ENCODE measurements around the gene ERBB4.

ERBB4 gene

DNA sequence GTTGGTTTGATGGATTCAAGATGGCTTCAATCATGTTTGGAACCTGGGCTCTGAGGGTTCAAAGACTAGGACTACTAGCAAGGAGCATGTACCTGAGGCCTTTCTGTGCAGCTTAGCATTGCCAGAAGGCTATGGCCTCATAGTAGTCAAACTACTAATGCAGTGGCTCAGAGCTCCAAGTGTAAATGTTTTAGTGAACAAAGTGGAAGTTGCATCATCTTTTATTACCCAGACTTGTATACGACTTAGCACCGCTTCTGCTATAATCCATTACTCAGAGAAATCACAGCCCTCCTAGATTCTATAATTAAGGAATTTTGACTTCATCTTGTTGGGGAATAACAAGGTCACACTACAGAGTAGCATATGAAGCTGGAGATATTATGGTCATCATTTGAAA is 210.5 kb downstream of the ERBB4 start:
- TF ChIP-seq, protein P1, sequence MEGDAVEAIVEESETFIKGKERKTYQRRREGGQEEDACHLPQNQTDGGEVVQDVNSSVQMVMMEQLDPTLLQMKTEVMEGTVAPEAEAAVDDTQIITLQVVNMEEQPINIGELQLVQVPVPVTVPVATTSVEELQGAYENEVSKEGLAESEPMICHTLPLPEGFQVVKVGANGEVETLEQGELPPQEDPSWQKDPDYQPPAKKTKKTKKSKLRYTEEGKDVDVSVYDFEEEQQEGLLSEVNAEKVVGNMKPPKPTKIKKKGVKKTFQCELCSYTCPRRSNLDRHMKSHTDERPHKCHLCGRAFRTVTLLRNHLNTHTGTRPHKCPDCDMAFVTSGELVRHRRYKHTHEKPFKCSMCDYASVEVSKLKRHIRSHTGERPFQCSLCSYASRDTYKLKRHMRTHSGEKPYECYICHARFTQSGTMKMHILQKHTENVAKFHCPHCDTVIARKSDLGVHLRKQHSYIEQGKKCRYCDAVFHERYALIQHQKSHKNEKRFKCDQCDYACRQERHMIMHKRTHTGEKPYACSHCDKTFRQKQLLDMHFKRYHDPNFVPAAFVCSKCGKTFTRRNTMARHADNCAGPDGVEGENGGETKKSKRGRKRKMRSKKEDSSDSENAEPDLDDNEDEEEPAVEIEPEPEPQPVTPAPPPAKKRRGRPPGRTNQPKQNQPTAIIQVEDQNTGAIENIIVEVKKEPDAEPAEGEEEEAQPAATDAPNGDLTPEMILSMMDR (IDR thresholded peaks at IDR 0.05; ENCODE audit: low read depth, low read length) = no peak
- DNase-seq (ENCODE audit: extremely low read depth, low read depth) = no peak

DNA sequence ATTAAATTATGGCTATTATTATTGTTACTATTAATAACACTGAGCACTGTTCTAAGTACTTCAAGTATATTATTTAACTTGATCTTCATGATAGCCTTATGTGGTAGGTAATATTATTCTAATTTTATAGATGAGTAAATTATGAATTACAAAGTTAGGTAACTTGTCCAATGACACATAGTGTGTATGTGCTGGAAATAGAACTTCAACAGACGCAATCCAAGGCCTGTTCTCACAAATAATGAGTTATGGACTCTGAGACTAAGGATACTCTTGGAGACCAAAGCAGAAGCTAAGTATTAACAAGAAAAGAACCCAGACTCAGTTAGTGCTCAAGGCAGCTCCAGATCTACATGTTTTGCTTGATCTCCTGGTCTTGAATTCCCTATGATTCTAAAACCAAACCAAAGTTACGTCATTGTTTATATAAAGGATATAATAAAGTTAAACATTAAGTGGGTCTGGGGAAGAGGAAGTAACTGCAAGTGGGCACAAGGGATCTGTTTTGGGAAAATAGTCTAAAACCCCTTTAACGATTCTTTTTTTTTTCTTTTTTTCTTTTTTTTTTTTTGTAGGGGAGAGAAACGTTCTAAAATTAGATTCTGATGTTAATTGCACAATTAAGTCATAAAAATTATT is 211.3 kb downstream of the ERBB4 start:
- DNase-seq (ENCODE audit: extremely low read depth, low read depth) = no peak
- TF ChIP-seq, protein P1 (IDR thresholded peaks at IDR 0.05; ENCODE audit: low read depth, low read length) = no peak

DNA sequence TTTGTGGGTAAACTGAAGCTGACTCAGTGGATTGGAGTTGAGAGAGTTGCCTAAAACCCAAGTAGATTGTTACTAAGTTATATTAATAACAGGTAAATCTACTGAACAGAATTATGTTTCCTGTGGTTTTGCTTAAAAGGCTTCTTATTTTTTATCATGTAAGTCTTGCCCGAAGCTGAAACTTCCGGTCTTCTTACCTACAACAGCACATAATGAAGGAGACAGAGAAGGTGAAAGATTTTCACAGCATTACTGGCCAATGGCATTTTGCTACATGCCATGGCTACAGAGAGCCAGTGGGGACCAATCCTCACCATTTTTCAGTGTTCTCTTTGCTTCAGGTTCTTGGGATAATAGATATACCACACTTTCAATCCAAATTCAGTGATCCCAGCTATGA is 220.0 kb downstream of the ERBB4 start:
- TF ChIP-seq, protein P1 (IDR thresholded peaks at IDR 0.05; ENCODE audit: low read depth, low read length) = no peak
- DNase-seq (ENCODE audit: extremely low read depth, low read depth) = no peak

DNA sequence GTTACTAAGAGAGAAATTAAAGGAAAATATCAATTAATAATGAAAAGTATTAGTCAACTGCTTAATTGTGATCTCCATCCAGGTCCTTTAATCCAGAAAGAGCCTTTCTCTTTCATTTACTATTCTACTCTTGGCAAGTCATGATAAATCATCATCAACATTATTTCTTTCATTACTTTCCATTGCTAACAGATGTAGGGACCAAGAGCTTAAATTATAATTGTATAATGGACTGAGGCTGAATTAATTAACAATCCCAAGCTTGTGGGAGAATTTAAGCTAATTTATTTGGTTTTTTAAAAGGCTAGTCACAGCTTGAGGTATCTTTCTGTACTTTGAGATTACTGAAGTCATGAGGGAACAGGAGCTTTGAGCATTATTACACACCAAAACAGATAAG is 223.9 kb downstream of the ERBB4 start:
- TF ChIP-seq, protein P1 (IDR thresholded peaks at IDR 0.05; ENCODE audit: low read depth, low read length) = no peak
- DNase-seq (ENCODE audit: extremely low read depth, low read depth) = no peak

DNA sequence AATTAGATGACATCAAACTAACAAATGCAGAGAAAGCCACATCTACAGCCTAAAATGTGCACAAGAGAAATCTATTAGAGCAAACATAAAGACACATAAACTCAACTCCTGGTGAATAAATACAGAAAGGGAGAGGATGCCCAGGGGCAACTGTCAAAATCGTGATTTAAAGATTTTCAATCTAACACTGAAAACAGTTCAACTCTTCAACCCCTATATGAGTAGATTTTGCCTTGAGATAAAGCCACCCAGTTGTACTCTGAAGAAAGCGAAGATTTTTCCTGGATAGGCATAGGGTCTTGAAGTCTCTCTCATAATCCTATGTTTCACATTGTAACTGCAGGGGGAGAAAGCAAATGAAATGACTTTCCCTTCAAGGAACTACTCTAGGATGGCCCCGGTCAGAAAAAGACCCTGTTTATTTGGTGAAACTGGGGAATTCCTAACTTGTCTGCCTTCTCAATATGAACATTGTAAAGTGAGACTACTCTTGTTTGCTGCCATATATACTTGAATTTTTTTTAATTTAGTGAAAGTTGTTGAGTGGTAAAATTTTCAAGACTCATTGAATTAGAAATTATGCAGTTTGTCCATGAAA is 226.7 kb downstream of the ERBB4 start:
- DNase-seq (ENCODE audit: extremely low read depth, low read depth) = no peak
- TF ChIP-seq, protein P1 (IDR thresholded peaks at IDR 0.05; ENCODE audit: low read depth, low read length) = no peak

DNA sequence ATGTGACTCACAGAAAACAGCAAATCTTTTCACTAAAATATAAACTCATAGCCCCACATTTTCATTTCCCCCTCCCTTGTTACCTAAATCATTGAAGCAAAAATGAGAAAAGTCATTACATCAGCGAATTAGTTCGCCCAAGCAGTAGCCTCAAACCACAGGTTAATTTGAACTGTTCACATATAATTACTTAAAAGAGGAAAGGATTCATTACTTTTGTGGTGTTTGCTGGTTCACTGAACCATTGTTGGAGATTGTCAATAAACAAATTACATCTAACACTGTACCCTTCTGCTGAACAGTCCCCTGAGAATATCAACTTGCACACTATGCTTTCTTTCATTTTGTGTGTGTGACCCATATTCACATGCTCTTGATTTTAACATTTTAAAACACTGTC is 238.7 kb downstream of the ERBB4 start:
- no peak for DNase-seq (ENCODE audit: extremely low read depth, low read depth)
- TF ChIP-seq, protein P1 (IDR thresholded peaks at IDR 0.05; ENCODE audit: low read depth, low read length) = no peak

DNA sequence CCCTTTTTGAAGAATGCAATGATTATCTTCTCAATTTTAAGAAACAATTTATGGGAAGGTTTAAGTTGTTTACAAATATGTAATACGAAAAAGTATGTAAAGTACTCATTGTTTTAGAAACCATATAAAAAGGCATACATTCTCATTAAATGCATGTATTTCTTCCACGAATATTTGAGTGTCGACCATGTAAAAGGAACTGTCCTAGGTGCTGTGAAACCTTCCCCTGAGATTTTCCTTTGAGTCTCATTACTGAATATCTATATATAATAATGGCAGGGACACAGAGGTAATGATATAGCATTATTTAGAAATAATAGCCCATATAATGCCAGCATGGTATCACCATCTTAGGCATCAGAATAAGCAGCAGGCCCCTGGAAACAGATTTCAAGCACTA is 239.3 kb downstream of the ERBB4 start:
- DNase-seq (ENCODE audit: extremely low read depth, low read depth) = no peak
- TF ChIP-seq, protein P1 (IDR thresholded peaks at IDR 0.05; ENCODE audit: low read depth, low read length) = no peak

All from AG09319 (cell line).